K562 (cell line): ENCODE results near the gene SNRPA. TPM values are rescaled to one million over a fixed set of nuclear protein-coding genes. Genes with fewer than 3 reads are reported as not detected.

Source experiments
- ATF4 ChIP-seq: fragments of 450-650 bp; formaldehyde crosslinking; IDR thresholded peaks from 2 replicates; pipeline ENCODE4 v1.4.0; 2022; ENCODE audit warnings: mild to moderate bottlenecking, moderate library complexity
- ATF6 ChIP-seq: sonication (generic); formaldehyde crosslinking; IDR thresholded peaks from 2 replicates; pipeline ENCODE4 v1.4.0; 2020; ENCODE audit warnings: mild to moderate bottlenecking, missing genetic modification reagents
- HMGN3 ChIP-seq: IDR thresholded peaks from 2 replicates; pipeline ENCODE4 v1.6.1; 2011; ENCODE audit warnings: borderline replicate concordance, low read depth, mild to moderate bottlenecking, mixed read lengths, low read length; ENCODE audit not compliant: insufficient read length; ENCODE audit errors: extremely low read depth
- HMGXB4 ChIP-seq: sonication (generic); formaldehyde crosslinking; IDR thresholded peaks from 2 replicates; pipeline ENCODE4 v1.8.1; 2023; ENCODE audit warnings: mild to moderate bottlenecking, missing genetic modification reagents
- MECOM ChIP-seq: fragments of 250-450 bp; sonication (Bioruptor Pico); IDR thresholded peaks from 2 replicates; pipeline ENCODE4 v1.8.0; 2022; ENCODE audit warnings: inconsistent platforms
- RBM15 ChIP-seq: fragments of 200-400 bp; formaldehyde crosslinking; IDR thresholded peaks from 2 replicates; pipeline ENCODE4 v1.6.1; 2018; ENCODE audit warnings: mild to moderate bottlenecking, low read length, moderate library complexity; ENCODE audit not compliant: insufficient read depth
- SMAD3 ChIP-seq: fragments of 450-650 bp; formaldehyde crosslinking; conservative IDR thresholded peaks from 2 replicates; pipeline ENCODE4 v1.4.0; 2020; ENCODE audit warnings: mild to moderate bottlenecking
- SMARCC2 ChIP-seq: fragments of 450-650 bp; IDR thresholded peaks from 2 replicates; pipeline ENCODE4 v1.6.1; 2017; ENCODE audit warnings: antibody characterized with exemption, moderate library complexity, mild to moderate bottlenecking, low read depth
- TRIM25 ChIP-seq: fragments of 450-650 bp; IDR thresholded peaks from 2 replicates; pipeline ENCODE4 v1.7.0; 2016; ENCODE audit warnings: borderline replicate concordance
- TSHZ1 ChIP-seq: fragments of 250-450 bp; sonication (Bioruptor Pico); IDR thresholded peaks from 2 replicates; pipeline ENCODE4 v1.4.0; 2020; ENCODE audit warnings: mild to moderate bottlenecking, moderate library complexity
- ZBTB2 ChIP-seq: fragments of 450-650 bp; IDR thresholded peaks from 2 replicates; pipeline ENCODE4 v1.6.1; 2016; ENCODE audit warnings: antibody characterized with exemption
- ZNF121 ChIP-seq: sonication (generic); formaldehyde crosslinking; conservative IDR thresholded peaks from 2 replicates; pipeline ENCODE4 v1.8.0; 2022; ENCODE audit warnings: missing genetic modification reagents
- ZNF707 ChIP-seq: fragments of 250-450 bp; sonication (Bioruptor Pico); conservative IDR thresholded peaks from 2 replicates; pipeline ENCODE4 v1.8.0; 2022; ENCODE audit warnings: inconsistent platforms, mild to moderate bottlenecking, moderate library complexity
- ZNF764 ChIP-seq: fragments of 250-450 bp; sonication (Bioruptor Pico); IDR thresholded peaks from 2 replicates; pipeline ENCODE4 v1.4.0; 2020; ENCODE audit warnings: low read depth, mild to moderate bottlenecking, moderate library complexity
- ZNF766 ChIP-seq: fragments of 200-800 bp; sonication (Bioruptor generic); conservative IDR thresholded peaks from 2 replicates; pipeline ENCODE4 v1.6.1; 2016; ENCODE audit warnings: missing genetic modification characterization, missing compliant biosample characterization
- polyA plus RNA-seq, 8 experiments: library from polyadenylated mRNA; depleted of rRNA in 4 of 8; stranded (reverse) in 5 of 8; unstranded in 3 of 8; fragments of >200 nt; fragmentation: Nextera tagmentation in 2 of 8; fragmentation: Illumina TruSeq in 1 of 8; extraction: Ambion mirVana in 2 of 8; extraction: Trizol in 1 of 8; gene quantifications; 2 replicates each; pipeline versions ENCODE4 v1.2.1 to v1.2.3, GENCODE V29; 2011 to 2014; ENCODE audit warnings: inconsistent platforms in 1 of 8, missing spikeins in 1 of 8
- total RNA-seq, 7 experiments: library from RNA; depleted of rRNA in 6 of 7; stranded (reverse); fragments of >200 nt in 6 of 7; fragmentation: Illumina TruSeq in 2 of 7; extraction: Trizol in 2 of 7; gene quantifications; 2 replicates each; pipeline versions ENCODE4 v1.2.1 to v1.2.3, GENCODE V29; 2011 to 2021; ENCODE audit warnings: low replicate concordance in 1 of 7

SNRPA gene
- total and polyA plus RNA-seq, 9 of the 15 experiments (the other 6 are each of a cell fraction or from before 2014, with no cell fraction given): 16.3 to 311 (median 193) TPM

GRCh38 chr19:40797963-40798682, 47.1 kb downstream of the SNRPA start (continued):
- TF ChIP-seq TRIM25 (peak; percentile 92), HMGXB4 (CRISPR knock-in tag) (peak; percentile 60; the same call in 1 of the 2 replicates), HMGN3 (no peak), ZNF121 (CRISPR knock-in tag) (no peak), ATF4 (CRISPR knock-in tag) (no peak), ZBTB2 (0 out of 2 replicates have a peak, but pooled peaks have one; percentile 44), SMAD3 (CRISPR knock-in tag) (no peak), SMARCC2 (no peak), ZNF766 (CRISPR knock-in tag) (no peak), TSHZ1 (CRISPR knock-in tag) (no peak), MECOM (CRISPR knock-in tag) (no peak), ZNF764 (CRISPR knock-in tag) (no peak), ZNF707 (CRISPR knock-in tag) (no peak), RBM15 (no peak), ATF6 (no peak)
